Left renal cortex interstitium (tissue), 4 donors: ENCODE data around the gene DNMT3A. TPM values are rescaled to one million over a fixed set of nuclear protein-coding genes. Genes with fewer than 3 reads are reported as not detected.

ENCODE experiments used
- DNase-seq, 4 donors: peaks; one replicate each; pipeline ENCODE4 v3.0.0-alpha.2; 2013; ENCODE audit warnings: low read depth in 4 of 4, low spot score in 2 of 4, missing footprints in 1 of 4
- polyA plus RNA-seq, 4 donors: library from polyadenylated mRNA; unstranded; fragments of 120-200 nt; gene quantifications; one replicate each; pipeline ENCODE4 v1.2.1, GENCODE V29; 2013; ENCODE audit not compliant: insufficient read length in 4 of 4

The DNMT3A gene
- polyA plus RNA-seq, 4 donors, result 65.8 to 105 (median 90.4) TPM

- no peak for DNase-seq
Measured at GRCh38 chr2:25328152-25329085, 13.3 kb downstream of the DNMT3A start.

- DNase-seq, result no peak
Measured at GRCh38 chr2:25326326-25327013, 15.3 kb downstream of the DNMT3A start.

DNA sequence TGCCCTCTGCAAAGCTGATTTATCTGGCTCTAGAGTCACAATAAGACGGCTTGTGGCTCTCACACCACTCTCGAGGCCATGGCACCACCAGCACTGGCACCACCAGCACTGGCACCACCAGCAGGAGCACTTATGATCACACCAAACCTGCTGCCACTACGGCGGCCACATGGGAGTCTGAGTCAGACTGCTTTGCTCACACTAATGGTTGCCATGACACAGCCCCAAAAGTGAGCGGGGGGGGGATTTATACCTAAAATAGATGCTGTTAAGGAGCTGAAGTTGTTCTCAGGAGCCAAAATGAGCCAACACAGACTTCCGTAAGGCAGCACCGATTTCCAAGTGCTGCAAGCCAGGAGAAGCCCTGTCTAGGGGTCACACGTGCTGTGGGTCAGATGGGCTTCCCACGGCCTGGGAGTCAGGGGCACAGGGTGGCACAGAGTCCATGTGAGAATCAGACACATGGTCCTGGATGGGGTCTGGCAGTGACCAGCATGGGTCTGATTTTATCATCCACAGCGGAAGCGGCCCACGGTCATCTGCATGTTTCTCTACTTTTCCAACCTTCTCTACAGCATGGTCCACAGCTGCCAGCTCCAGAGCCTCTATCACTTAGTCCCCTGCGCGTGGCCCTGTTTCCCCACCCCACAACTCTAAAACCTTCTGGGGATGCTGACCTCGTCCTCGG, 16.7 kb downstream of the DNMT3A start:
- DNase-seq, result no peak

GRCh38 chr2:25324251-25324650, 17.5 kb downstream of the DNMT3A start:
- DNase-seq, result no peak

DNA sequence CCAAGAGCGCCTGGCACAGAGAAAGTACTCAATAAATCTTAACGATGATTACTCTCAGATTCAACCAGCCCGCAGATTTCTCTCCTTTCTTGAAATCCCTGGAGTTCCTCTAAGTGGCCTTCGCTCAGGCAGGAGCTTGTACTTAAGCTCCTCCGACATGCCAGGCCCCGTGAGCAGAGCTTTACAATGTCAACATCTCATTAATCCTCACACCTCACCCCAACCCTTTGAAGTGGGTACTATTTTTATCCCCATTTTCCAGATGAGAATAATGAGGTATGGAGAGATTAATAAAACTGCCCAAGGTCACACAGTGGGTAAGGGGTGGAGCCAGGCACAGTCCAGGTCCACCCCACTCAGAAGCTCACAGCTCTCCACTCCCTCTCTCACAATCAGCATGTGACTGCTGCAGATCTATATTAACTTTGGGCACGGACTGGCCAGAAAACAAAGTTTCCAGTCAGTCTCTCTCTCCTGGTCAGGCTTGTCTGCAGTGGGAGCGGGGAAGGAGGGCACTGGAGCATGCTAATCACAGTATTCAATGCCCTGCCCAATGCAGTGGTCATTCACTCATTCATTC, 18.0 kb downstream of the DNMT3A start:
- no peak for DNase-seq

DNA sequence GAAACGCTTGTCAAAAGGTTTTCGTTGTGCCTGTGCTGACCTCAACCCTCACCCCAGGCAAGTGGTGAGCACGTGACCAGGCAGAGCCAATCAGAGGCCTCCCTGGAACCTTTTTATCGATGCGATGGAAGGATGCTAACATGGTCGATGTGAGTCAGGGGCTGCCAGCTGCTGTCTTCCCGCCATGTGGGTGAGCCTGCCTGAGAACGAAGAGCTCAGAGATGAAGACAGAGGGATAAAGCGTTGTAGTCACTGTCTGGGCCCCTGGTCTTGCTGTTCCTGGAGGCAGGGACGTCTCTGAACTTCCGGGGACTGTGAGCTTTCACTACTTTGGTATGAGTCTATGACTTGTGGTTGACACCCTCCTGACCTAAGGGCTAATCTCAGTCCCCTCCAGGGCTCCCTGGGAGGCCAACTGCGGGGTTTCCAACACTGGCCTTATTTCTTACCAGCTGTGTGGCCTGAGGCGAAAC, 18.6 kb downstream of the DNMT3A start:
- no peak for DNase-seq

GRCh38 chr2:25322312-25322711, 19.4 kb downstream of the DNMT3A start:
- DNase-seq, result no peak

GRCh38 chr2:25320077-25320476, 21.6 kb downstream of the DNMT3A start:
- DNase-seq, result no peak

DNA sequence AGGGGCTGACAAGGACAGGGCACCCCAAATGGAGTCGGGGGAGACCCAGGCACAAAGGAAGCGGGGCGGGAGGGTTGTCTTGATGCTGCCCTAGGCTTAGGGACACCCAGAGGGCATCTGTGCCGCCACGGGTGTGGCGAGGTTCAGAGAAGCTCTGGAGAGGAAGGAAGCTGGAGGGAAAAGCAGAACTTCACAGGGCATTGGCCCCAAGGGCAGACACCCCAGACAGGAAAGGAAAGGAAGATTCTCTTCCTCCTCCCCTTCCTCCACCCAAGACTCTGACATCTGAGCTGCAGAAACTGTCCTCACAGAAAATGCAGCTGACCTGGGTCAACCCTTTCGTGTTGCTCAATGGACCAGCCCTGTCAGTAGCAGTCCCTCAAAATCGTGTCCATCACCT, 25.6 kb downstream of the DNMT3A start:
- DNase-seq, result no peak

GRCh38 chr2:25315316-25315680, 26.4 kb downstream of the DNMT3A start:
- no peak for DNase-seq

DNA sequence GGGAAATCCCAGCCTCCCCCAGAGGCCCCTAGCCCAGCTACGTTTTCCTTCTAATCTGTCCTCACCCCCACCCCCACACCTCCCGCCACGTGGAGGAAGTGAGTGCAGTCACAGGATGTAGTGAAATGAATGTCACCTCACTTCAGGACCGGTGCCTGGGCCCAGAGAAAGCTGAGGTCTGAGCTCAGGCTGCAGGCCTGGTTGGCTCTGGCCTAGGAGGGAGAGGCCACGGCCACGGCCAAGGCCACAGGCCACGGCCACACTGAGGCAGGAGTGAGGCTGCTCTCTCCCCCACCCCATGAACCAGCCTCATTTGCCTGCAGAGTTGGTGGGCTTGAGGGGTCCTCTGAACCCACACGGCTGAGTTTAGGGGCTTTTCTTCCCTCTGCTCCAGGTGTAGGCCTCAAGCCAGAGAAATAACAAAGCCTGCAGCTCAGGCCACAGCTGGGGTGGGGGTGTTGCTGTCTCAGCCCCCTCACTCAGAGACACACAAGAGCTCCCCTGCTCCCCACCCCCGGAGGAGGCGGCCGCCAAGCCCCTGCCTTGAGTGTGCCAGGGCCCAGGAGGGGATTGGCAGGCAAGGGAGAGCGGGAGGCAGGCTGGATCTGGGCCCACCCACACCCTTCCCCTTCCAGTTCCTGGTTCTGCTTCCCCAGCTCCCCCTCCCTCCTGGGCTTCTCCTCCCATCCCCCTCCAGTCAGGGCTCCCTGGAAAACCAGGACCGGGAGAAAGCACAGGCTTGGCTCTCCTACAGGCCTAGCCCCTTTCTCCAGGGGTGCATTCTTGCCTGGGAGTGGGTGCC, 27.0 kb downstream of the DNMT3A start:
- peak in 3 of 4 donors; percentile 65 to 83 (median 69) for DNase-seq

DNA sequence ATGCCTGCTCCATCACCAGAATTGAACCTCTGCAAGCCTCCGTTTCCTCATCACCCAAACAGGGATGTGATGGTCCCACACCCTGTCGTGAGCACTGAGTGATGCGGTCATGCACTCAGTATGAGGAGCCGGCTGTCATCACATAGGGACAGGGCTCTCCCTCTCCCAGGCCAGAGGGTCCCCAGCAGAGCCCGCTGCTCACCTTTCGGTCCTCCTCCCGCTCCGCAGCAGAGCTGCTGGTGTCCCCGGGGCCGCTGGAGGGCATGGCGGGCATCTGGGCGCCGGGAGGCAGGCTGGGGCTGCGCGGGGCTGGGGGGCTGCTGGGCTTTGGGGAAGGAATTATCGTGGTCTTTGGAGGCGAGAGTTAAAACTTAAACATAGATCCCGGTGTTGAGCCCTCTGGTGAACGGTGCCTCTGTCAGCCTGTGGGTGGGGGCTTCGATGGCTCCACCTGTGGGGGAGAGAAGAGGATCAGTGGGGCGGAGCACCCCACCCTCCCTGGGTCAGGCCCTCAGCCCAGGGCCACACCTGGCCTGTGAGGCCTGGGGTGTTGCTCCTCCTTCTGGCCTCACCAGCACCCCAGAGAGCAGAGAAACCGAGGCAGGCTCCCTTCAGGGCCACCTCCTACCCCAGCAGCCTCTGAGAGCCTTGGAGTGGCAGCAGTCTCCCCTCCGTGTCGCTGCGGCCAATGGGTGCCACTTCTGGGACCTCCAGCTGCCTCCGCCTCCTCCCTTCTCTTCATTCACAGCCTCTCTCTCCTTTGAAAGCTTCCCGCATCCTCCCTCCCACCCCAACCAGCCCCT, 27.8 kb downstream of the DNMT3A start:
- no peak for DNase-seq

GRCh38 chr2:25312958-25313710, 28.6 kb downstream of the DNMT3A start:
- DNase-seq, result no peak

- DNase-seq, result no peak
Measured at GRCh38 chr2:25311865-25312575, 29.7 kb downstream of the DNMT3A start.

- DNase-seq, result no peak
Measured at GRCh38 chr2:25310965-25311864, 30.5 kb downstream of the DNMT3A start.

DNA sequence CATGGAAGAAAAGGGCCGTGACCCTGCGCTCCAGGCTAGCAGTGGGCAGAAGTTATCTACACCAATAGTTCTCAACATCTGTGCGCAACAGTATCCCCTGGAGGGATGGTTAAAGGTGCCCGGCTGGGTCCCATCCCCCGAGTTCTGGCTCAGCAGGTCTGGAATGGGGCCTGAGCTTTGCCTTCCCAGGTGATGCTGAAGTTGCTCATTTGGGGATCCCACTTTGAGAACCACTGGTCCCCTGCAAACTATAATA, 31.1 kb downstream of the DNMT3A start:
- no peak for DNase-seq

DNA sequence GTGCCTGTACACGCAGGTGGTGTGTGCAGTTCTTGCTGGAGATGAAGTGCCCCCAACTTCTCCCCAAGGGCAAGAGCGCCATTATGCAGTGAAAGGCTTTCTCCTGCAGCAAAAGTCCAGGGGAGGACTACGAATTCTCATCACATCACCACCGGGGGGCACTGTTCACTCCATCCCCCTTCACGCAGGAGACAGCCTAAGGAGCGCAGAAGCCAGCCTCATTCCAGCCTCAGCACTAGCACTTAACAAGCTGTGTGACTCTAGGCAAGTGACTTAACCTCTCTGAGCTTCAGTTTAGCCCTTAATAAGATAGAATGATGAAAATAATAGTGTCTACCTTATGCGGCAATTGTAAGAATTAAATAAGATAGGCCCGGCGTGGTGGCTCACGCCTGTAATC, 32.3 kb downstream of the DNMT3A start:
- DNase-seq, result no peak
